Activated CD4-positive, alpha-beta T cell treated with anti-CD3 and anti-CD28 coated beads for 24 hours (primary cell): ENCODE measurements around the gene LIN9.
"Not testable (repeated sequence)": the region's sequence is repeated elsewhere in the genome, so short reads cannot be mapped to it uniquely, and the experiment has no call there.

Source experiments
- DNase-seq, 2 donors: peaks; one replicate each; pipeline ENCODE4 v3.0.0-alpha.2; 2020; ENCODE audit warnings: low read depth in 2 of 2

Gene LIN9

GRCh38 chr1:226212545-226212944, 96.4 kb downstream of the LIN9 start:
- no peak for DNase-seq

DNA sequence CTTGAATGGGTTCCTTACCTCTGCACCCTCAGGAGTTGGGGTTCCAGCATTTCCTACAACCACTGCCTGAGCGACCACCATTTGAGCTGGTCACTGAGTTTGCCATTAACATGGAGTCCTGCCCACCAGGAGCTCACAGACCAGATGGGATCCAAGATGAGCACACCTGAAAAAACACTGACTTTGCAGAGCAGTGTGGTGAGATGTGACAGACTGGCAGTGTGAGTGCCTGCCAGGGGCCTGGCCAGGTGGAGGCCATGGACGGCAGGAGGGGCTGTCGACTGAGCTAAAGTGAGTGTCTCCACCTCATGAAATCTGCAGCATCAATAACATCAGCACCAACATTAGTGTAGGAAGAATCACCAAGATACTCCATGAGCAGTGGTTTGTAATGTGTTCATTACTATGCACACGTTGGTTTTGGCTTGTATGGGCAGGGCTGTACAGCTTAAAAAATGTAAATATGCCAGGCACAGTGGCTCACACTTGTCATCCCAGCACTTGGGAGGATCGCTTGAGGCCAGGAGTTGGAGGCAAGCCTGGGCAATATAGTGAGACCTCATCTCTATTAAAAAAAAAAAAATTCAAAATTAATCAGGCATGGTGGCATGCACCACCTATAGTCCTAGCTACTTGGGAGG, 97.7 kb downstream of the LIN9 start:
- DNase-seq: no peak

- DNase-seq: no peak
These were observed 98.3 kb downstream of the LIN9 start for GRCh38 chr1:226210571-226211176.

GRCh38 chr1:226209307-226210059, 99.5 kb downstream of the LIN9 start:
- DNase-seq: no peak

DNA sequence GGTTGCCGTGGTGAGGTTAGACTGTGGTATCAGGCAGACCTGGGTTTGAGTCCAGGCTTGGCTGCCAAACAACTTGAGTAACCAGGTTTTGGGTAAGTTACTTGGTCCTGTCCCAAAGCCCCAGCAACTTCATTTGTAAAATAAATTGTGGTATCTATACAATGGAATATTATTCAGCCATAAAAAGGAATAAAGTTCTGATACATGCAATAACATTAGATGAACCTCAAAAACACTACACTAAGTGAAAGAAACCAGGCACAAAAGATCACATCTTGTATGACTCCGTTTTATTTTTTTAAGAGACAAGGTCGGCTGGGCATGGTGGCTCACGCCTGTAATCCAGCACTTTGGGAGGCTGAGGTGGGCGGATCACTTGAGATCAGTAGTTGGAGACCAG, 101.9 kb downstream of the LIN9 start:
- DNase-seq: no peak

GRCh38 chr1:226204198-226204597, 104.8 kb downstream of the LIN9 start:
- DNase-seq: no peak

- DNase-seq: no peak
These were observed 105.3 kb downstream of the LIN9 start for GRCh38 chr1:226203655-226204054.

DNA sequence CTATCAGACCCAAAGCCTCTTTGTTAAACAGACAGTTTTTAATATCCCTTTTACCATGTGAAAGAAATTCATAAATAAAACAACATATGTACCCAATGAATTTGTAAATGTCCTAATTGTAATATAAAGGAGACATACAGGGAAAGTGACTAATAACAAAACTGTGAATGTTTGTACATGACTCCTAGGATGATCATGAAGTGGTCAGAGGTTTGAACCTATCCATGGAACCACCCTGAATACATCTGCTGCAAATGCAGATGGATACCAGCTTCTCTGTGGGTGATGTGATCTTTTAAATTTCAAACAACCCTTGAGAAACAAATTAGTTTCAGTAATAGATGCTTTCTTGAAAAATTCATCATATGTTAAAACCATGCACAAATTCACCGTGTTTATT, 105.7 kb downstream of the LIN9 start:
- DNase-seq: no peak

DNA sequence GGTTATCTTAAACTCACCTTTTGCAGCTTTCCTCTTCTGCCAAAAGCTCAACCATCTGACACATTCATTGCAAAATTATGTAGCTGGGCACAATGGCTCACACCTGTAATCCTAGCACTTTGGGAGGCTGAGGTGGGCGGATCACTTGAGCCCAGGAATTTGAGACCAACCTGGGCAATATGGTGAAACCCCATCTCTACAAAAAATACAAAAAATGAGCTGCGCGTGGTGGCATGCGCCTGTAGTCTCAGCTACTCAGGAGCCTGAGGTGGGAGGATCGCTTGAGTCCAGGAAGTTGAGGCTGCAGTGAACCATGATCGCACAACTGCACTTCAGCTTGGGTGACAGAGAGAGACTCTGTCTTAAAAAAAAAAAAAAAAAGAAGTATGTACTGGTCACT, 106.3 kb downstream of the LIN9 start:
- DNase-seq: not testable (repeated sequence)

GRCh38 chr1:226202246-226202645, 106.7 kb downstream of the LIN9 start:
- DNase-seq: no peak

- DNase-seq: no peak
These were observed 107.9 kb downstream of the LIN9 start for GRCh38 chr1:226201029-226201593.

DNA sequence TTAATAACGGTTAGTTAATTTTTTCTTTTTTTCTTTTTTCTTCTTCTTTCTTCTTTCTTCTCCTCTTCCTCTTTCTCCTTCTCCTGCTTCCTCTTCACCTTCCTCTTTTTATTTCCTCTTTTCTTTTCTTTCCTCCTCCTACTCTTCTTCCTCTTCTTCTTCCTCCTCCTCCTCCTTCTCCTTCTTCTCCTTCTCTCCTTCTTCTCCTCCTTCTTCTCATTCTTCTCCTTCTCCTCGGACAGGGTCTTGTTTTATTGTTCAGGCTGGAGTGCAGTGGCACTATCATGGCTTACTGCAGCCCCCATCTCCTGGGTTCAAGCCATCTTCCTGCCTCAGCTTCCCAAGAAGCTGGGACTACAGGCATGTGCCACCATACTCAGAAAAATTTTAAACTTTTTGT, 109.0 kb downstream of the LIN9 start:
- DNase-seq: no peak

DNA sequence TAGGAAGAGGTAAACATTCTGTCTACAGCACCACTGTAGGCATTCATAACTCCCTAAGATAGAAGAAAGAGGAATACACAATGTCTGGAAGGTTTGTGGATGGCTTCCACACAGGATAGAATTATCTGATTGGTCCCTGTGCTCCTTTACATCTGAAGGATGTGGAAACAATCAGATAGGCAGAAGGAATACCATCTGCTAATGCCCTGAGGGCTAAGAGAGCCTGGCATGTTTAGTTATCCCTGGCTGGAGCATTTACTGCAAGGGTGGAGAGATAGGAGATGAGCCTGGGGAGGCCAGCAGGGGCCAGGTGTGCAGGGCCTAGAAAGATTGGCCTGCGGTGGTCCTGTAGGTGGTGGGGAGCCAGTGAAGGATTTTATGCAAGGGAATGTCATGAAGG, 113.8 kb downstream of the LIN9 start:
- no peak for DNase-seq

DNA sequence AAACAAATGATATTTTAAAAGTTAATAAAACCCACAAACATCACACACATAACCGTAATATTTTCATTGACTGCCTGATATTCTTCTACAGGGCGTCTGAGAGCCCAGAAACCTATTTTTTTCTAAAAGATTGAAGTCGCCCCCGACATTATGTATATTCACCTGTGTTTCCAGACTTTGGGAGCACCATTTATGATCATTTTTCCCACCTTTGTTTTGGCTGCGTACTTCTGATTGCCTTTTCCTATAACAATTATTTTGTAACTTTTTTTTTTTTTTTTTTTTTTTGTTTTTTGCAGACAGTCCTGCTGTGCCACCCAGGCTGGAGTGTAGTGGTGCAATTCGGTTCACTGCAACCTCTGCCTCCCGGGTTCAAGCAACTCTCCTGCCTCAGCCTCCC, 121.6 kb downstream of the LIN9 start:
- no peak for DNase-seq

DNA sequence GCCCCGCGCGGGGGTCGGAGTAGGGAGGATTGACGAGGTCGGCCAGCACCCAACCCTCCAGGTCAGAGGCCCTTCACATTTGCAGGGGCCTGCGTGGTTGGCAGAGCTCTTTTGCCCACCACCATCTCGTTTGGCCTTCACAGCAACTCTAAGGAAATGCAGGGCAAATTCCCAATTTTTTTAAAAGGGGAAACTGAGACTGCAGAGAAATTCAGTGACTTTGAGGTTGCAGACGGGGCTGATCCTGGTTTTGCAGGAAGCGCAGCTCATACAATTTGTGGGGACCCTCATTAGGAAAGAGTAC, 122.0 kb downstream of the LIN9 start:
- no peak for DNase-seq

GRCh38 chr1:226186124-226187018, 122.6 kb downstream of the LIN9 start, which contains the start of gene ACBD3:
Gene ACBD3 (minus strand): TSS chr1:226186741. CDS start chr1:226186675, 66 bp downstream.
- DNase-seq: peak; percentile 67 to 69

DNA sequence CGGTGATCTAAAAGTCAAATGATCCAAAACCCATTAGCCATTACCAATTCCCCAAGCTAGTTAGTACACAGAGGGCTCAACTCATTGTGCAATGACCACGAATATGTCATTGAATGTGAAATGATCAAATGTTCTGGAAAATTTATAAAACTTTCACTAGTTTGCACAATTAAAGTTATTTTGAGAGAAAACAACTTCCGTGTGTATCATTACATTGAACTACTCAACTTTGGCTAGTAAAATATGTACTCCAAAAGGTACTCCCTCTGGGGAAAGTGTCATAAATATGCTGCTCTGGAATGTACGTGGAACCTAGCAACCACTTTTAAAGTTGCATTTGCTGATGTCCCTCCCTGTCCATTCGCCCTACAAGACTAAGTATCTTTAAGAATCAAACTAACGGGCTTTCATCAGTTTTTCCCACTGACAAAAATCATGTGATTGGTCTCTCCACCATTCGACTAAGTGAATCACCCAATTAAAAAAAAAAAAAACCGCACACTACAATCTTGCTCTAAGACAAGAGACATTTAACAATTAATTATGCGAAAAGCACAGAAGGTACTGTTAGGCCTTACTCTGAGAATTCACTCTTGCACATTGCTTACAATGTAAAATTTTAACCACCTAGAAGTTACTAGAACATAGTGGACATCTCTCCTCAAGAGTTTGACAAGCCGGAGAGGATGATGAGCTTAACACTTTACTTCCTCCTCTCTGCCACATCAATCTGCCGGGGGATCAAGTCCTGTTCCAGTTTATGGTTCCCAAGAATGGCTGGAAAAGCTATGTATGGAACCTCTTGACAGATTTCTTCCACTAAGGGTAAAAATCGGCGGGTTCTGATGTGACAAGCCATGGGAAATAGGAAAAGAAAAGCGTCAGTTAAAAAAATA, 123.6 kb downstream of the LIN9 start:
- no peak for DNase-seq

DNA sequence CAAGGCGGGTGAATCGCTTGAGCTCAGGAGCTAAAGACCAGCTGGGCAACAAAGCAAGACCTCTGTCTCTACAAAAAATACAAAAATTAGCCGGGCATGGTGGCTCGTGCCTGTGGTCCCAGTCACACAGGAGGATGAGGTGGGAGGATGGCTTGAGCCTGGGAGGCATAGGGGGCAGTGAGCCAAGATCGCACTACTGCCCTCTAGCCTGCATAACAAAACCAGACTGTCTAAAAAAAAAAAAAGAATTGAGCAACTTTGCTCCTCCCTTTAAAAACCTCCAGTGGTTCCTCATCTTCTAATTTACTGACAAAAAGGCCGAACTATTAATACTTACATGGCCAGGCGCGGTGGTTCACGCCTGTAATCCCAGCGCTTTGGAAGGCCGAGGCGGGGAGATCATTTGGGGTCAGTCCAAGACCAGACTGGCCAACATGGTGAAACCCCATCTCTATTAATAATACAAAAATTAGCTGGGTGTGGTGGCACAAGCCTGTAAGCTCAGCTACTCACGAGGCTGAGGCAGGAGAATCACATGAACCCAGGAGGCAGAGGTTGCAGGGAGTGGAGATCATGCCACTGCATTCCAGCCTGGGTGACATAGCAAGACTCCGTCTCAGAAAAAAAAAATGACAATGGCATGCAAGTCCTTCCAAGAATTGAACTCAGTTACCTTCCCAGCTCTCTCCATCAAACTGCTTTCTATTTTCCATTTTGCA, 126.8 kb downstream of the LIN9 start:
- no peak for DNase-seq
